ENCODE measurements around the gene CRTAP. TPM values are rescaled to one million over a fixed set of nuclear protein-coding genes. Genes with fewer than 3 reads are reported as not detected.
"Not testable (repeated sequence)": the region's sequence is repeated elsewhere in the genome, so short reads cannot be mapped to it uniquely, and the experiment has no call there.

CRTAP gene
- total and polyA plus RNA-seq, 2 experiments from 2014 or later = 189 to 261 TPM

DNA sequence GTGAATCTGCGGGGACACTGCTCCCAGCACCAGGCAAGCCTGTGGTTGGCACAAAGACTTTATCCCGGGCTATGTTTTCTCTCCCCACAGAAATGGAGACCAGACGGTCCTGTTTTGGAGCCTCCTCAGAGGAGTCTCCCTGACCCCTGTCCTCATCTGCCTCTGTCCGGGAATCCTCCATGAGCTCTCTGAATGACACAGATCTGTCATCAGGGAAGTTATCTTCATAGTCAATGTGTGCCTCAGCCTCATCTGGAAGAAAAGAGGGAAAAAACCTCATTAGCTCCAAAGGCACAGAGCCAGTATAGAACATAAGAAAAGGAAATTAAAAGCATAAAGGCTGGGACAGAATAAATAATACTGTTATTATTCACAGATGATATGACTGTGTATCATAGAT lies 40.0 kb downstream of the CRTAP start:
- Histone ChIP-seq H3K27ac (no peak overlapping the region), H3K4me3 (no peak overlapping the region), H3K4me2 (ENCODE audit: unreplicated experiment) (no peak overlapping the region), H3K79me2 (ENCODE audit: insufficient read depth) (no peaks in the 10 kb centered on the region), H4K20me1 (ENCODE audit: insufficient read depth) (no peaks in the 10 kb centered on the region), H3K9me2 (ENCODE audit: insufficient read depth) (no peaks in the 10 kb centered on the region), H2AFZ (no peak overlapping the region), H3K27me3 (replicated peaks; ENCODE audit: insufficient read depth) (no peaks in the 10 kb centered on the region), H3K9me3 (ENCODE audit: low read depth) (no peaks in the 10 kb centered on the region), H3K4me1 (ENCODE audit: insufficient read depth) (no peaks in the 10 kb centered on the region), H3K36me3 (ENCODE audit: low read depth) (no peaks in the 10 kb centered on the region), H3F3A (ENCODE audit: insufficient read depth) (no peaks in the 10 kb centered on the region), H3K9ac (no peak overlapping the region)
- 15 to 20% methylated on average over 4 of the region's 4 CpGs for WGBS, 2 experiments (ENCODE audit: low coverage in 1 of 2, low lambda C conversion rate in 2 of 2, missing lambda C conversion rate in 2 of 2)
- no peak for DNase-seq
- no peak for TF ChIP-seq EZH2 (IDR thresholded peaks at IDR 0.05; ENCODE audit: insufficient read depth, poor library complexity, severe bottlenecking)
- in situ Hi-C loops (cut with MboI) = no loop called here

DNA sequence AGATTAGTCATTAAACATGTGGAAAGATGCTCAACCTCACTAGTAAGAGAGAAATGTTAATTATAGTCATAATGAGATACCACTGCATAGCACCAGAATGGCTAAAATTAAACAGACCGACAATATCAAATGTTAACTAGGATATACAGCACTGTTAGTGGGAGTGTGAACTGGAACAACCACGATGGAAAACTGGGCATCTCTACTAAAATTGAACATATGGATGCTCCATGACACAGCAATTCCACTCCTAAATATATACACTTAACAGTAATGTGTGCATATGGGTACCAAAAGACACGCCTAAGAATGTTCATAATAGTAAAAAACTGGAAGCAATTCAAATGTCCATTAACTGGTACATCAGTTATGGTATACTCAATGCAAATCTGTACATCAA lies 41.5 kb downstream of the CRTAP start:
- in situ Hi-C loops (cut with MboI) = no loop called here

DNA sequence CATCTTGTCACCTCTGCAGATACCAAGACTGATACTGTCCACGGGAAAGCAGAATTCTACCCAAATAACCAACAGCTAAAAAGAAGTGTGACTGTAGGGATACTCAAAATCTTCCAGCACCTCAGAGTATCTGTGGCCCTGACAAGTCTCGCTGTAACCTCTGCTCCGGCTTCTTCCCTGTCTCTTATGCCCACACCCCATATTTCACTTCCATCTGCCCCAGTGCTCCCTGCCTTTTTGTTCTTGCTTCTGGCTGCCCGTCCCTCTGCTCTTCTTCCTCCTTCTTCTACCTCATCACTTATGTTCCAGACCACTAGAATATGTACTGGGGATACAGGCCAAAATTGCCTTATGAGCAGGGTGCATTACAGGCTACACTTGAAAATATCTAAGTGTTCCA lies 45.4 kb downstream of the CRTAP start:
- no peaks in the 10 kb centered on the region for H4K20me1 ChIP-seq (ENCODE audit: insufficient read depth)
- no peaks in the 10 kb centered on the region for H3K9me2 ChIP-seq (ENCODE audit: insufficient read depth)
- no peak overlapping the region for H3K4me2 ChIP-seq (ENCODE audit: unreplicated experiment)
- no peaks in the 10 kb centered on the region for H3K4me1 ChIP-seq (ENCODE audit: insufficient read depth)
- no peaks in the 10 kb centered on the region for H3K9me3 ChIP-seq (ENCODE audit: low read depth)
- H3K4me3 ChIP-seq = no peak overlapping the region
- no peak overlapping the region for H3K27ac ChIP-seq
- H3K79me2 ChIP-seq (ENCODE audit: insufficient read depth) = no peaks in the 10 kb centered on the region
- DNase-seq = no peak
- no peak overlapping the region for H3K9ac ChIP-seq
- H3K36me3 ChIP-seq (ENCODE audit: low read depth) = no peaks in the 10 kb centered on the region
- TF ChIP-seq EZH2phosphoT487 (IDR thresholded peaks at IDR 0.05; ENCODE audit: insufficient read depth, low read depth) = no peak
- TF ChIP-seq EZH2 (IDR thresholded peaks at IDR 0.05; ENCODE audit: insufficient read depth, poor library complexity, severe bottlenecking) = no peak
- no peaks in the 10 kb centered on the region for H3F3A ChIP-seq (ENCODE audit: insufficient read depth)
- H2AFZ ChIP-seq = no peak overlapping the region
- H3K27me3 ChIP-seq (replicated peaks; ENCODE audit: insufficient read depth) = 0 out of 2 replicates have a peak, but pooled peaks cover 20% of the 10 kb centered on the region
- 76 to 84% methylated on average over 4 of the region's 4 CpGs for WGBS, 2 experiments (ENCODE audit: low coverage in 1 of 2, low lambda C conversion rate in 2 of 2, missing lambda C conversion rate in 2 of 2)
- in situ Hi-C loops (cut with MboI) = no loop called here

More for the DNA sequence above, 41.5 kb downstream of the CRTAP start:
- H3K79me2 ChIP-seq (ENCODE audit: insufficient read depth) = no peaks in the 10 kb centered on the region
- no peaks in the 10 kb centered on the region for H3K36me3 ChIP-seq (ENCODE audit: low read depth)
- TF ChIP-seq EZH2phosphoT487 (IDR thresholded peaks at IDR 0.05; ENCODE audit: insufficient read depth, low read depth) (no peak), EZH2 (IDR thresholded peaks at IDR 0.05; ENCODE audit: insufficient read depth, poor library complexity, severe bottlenecking) (no peak)
- no peak overlapping the region for H3K27ac ChIP-seq
- H2AFZ ChIP-seq = no peak overlapping the region
- H3K4me2 ChIP-seq (ENCODE audit: unreplicated experiment) = no peak overlapping the region
- no peaks in the 10 kb centered on the region for H3K9me2 ChIP-seq (ENCODE audit: insufficient read depth)
- H3K9me3 ChIP-seq (ENCODE audit: low read depth) = no peaks in the 10 kb centered on the region
- no peaks in the 10 kb centered on the region for H3K4me1 ChIP-seq (ENCODE audit: insufficient read depth)
- no peaks in the 10 kb centered on the region for H4K20me1 ChIP-seq (ENCODE audit: insufficient read depth)
- H3F3A ChIP-seq (ENCODE audit: insufficient read depth) = no peaks in the 10 kb centered on the region
- H3K27me3 ChIP-seq (replicated peaks; ENCODE audit: insufficient read depth) = no peaks in the 10 kb centered on the region
- DNase-seq = no peak
- WGBS, 2 experiments (ENCODE audit: low coverage in 1 of 2, low lambda C conversion rate in 2 of 2, missing lambda C conversion rate in 2 of 2) = 49 to 50% methylated on average over 3 of the region's 3 CpGs
- no peak overlapping the region for H3K4me3 ChIP-seq
- no peak overlapping the region for H3K9ac ChIP-seq

DNA sequence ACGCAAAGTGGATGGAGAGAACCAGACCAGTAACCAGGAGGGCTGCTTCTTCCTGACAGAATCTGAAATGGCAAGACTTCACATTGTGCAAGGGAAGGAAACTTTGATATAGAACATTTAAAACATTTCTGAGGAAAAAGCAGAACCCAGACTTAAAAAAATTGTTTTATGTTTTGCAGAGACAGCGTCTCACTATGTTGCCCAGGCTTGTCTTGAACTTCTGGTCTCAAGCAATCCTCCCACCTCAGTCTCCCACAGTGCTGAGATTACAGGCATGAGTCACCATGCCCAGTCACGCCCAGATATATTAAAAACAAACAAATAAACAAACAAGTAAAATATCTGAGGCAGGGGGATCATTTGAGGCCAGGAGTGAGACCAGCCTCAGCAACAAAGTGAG lies 46.2 kb downstream of the CRTAP start:
- no peak overlapping the region for H3K9ac ChIP-seq
- no peaks in the 10 kb centered on the region for H3K9me2 ChIP-seq (ENCODE audit: insufficient read depth)
- no peaks in the 10 kb centered on the region for H3F3A ChIP-seq (ENCODE audit: insufficient read depth)
- H3K4me3 ChIP-seq = no peak overlapping the region
- H3K4me2 ChIP-seq (ENCODE audit: unreplicated experiment) = no peak overlapping the region
- no peak overlapping the region for H3K27ac ChIP-seq
- DNase-seq = no peak
- no peaks in the 10 kb centered on the region for H3K79me2 ChIP-seq (ENCODE audit: insufficient read depth)
- H3K36me3 ChIP-seq (ENCODE audit: low read depth) = no peaks in the 10 kb centered on the region
- no peaks in the 10 kb centered on the region for H3K4me1 ChIP-seq (ENCODE audit: insufficient read depth)
- no peak overlapping the region for H2AFZ ChIP-seq
- WGBS, 2 experiments (ENCODE audit: low coverage in 1 of 2, low lambda C conversion rate in 2 of 2, missing lambda C conversion rate in 2 of 2) = 39 to 45% methylated on average over 3 of the region's 3 CpGs
- peaks cover 27% of the 10 kb centered on the region; the same call in 1 of the 2 replicates for H3K27me3 ChIP-seq (replicated peaks; ENCODE audit: insufficient read depth)
- no peaks in the 10 kb centered on the region for H4K20me1 ChIP-seq (ENCODE audit: insufficient read depth)
- H3K9me3 ChIP-seq (ENCODE audit: low read depth) = no peaks in the 10 kb centered on the region
- in situ Hi-C loops (cut with MboI) = no loop called here
- TF ChIP-seq EZH2phosphoT487 (IDR thresholded peaks at IDR 0.05; ENCODE audit: insufficient read depth, low read depth) (no peak), EZH2 (IDR thresholded peaks at IDR 0.05; ENCODE audit: insufficient read depth, poor library complexity, severe bottlenecking) (no peak)

DNA sequence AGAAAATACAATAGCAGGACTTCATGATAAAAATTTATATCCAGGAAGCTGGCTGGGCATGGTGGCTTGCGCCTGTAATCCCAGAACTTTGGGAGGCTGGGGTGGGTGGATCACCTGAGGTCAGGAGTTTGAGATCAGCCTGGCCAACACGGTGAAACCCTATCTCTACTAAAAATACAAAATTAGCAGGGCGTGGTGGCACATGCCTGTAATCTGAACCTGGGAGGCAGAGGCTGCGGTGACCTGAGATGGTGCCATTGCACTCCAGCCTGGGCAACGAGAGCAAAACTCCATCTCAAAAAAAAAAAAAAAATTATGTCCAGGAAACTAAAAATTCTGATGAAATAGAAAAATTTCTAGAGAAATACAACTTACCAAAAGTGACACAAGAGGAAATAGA lies 48.8 kb downstream of the CRTAP start:
- H3K4me1 ChIP-seq (ENCODE audit: insufficient read depth); H3K79me2 ChIP-seq (ENCODE audit: insufficient read depth); in situ Hi-C loops (cut with MboI); H3K9ac ChIP-seq; H3K36me3 ChIP-seq (ENCODE audit: low read depth); H3K27ac ChIP-seq; H4K20me1 ChIP-seq (ENCODE audit: insufficient read depth); DNase-seq; H3K4me2 ChIP-seq (ENCODE audit: unreplicated experiment); H3K9me3 ChIP-seq (ENCODE audit: low read depth); H3F3A ChIP-seq (ENCODE audit: insufficient read depth); H2AFZ ChIP-seq; H3K4me3 ChIP-seq; H3K9me2 ChIP-seq (ENCODE audit: insufficient read depth): not testable (repeated sequence)
- 74% methylated on average over 5 of the region's 5 CpGs for WGBS, 2 experiments (ENCODE audit: low coverage in 1 of 2, low lambda C conversion rate in 2 of 2, missing lambda C conversion rate in 2 of 2)
- peaks cover 28% of the 10 kb centered on the region; the same call in 1 of the 2 replicates for H3K27me3 ChIP-seq (replicated peaks; ENCODE audit: insufficient read depth)
